Heart right ventricle (tissue), 16 donors: Measurements from ENCODE around the gene ADK. TPM values are rescaled to one million over a fixed set of nuclear protein-coding genes. Genes with fewer than 3 reads are reported as not detected.
"Not testable (repeated sequence)": the region's sequence is repeated elsewhere in the genome, so short reads cannot be mapped to it uniquely, and the experiment has no call there.

Experiments used
- ATAC-seq, 8 donors: fragments of 200-7000 bp; cut with Tn5 transposase; one replicate each; pipeline ENCODE4 v1.9.1; 2020; ENCODE audit warnings: mild to moderate bottlenecking in 8 of 8, moderate library complexity in 8 of 8, moderate number of reproducible peaks in 1 of 8
- DNase-seq, 2 donors: peaks; one replicate each; pipeline ENCODE4 v3.0.0-alpha.2; 2020
- H3K27ac ChIP-seq, 10 donors: fragments of 200-600 bp; sonication (generic) in 2 of 10; one replicate each; pipeline versions ENCODE4 v1.5.0 to v1.8.0; 2020 to 2022; ENCODE audit warnings: mild to moderate bottlenecking in 3 of 10
- H3K27me3 ChIP-seq, 7 donors: fragments of 200-600 bp; one replicate each; pipeline ENCODE4 v1.8.0; 2021 to 2022; ENCODE audit warnings: mild to moderate bottlenecking in 2 of 7
- H3K36me3 ChIP-seq, 9 donors: fragments of 200-600 bp; sonication (generic) in 1 of 9; one replicate each; pipeline versions ENCODE4 v1.5.0 to v1.8.0; 2020 to 2022; ENCODE audit warnings: mild to moderate bottlenecking in 2 of 9
- H3K4me1 ChIP-seq, 9 donors: fragments of 200-600 bp; sonication (generic) in 1 of 9; one replicate each; pipeline versions ENCODE4 v1.5.0 to v1.8.0; 2020 to 2022; ENCODE audit warnings: mild to moderate bottlenecking in 4 of 9
- H3K4me3 ChIP-seq, 10 donors: fragments of 200-600 bp; sonication (generic) in 2 of 10; one replicate each; pipeline versions ENCODE4 v1.5.0 to v1.8.0; 2020 to 2022; ENCODE audit warnings: mild to moderate bottlenecking in 7 of 10, moderate library complexity in 2 of 10
- H3K9me3 ChIP-seq, 11 donors: fragments of 200-600 bp in 10 of 11; sonication (generic) in 2 of 11; one replicate each; pipeline versions ENCODE4 v1.5.0 to v1.8.0; 2013 to 2022; ENCODE audit warnings: mild to moderate bottlenecking in 2 of 11, control low read depth in 1 of 11, moderate library complexity in 1 of 11
- CTCF ChIP-seq, 9 donors: fragments of 200-600 bp; sonication (generic) in 2 of 9; IDR thresholded peaks; one replicate each; pipeline versions ENCODE4 v1.5.0 to v1.8.0; 2021 to 2022; ENCODE audit warnings: antibody characterized with exemption in 9 of 9, mild to moderate bottlenecking in 5 of 9, moderate library complexity in 1 of 9
- WGBS, 2 donors: extraction: QIAGEN DNeasy Blood & Tissue Kit; methylation state at CpG; one replicate each; pipeline ENCODE4 v1.1.7; 2013; ENCODE audit warnings: inconsistent platforms in 1 of 2; 5-methylcytosine and 5-hydroxymethylcytosine counted together
- intact Hi-C, 10 donors: fragments of 100-400 bp; cut with DNase I; formaldehyde crosslinking; loops; one replicate each; pipeline versions ENCODE4 v1.11.1 to v1.14.2; 2022
- polyA plus RNA-seq, 2 donors: library from polyadenylated mRNA; stranded (reverse); fragments of 200-250 nt; gene quantifications; one replicate each; pipeline ENCODE4 v1.2.3, GENCODE V29; 2013
- total RNA-seq, 10 donors: library from RNA; stranded (reverse); fragmentation: NEBNext Ultra II Directional in 3 of 10; extraction: Animal tissue kit (Norgen Biotek cat#: 25700) in 3 of 10; gene quantifications; one replicate each; pipeline versions ENCODE4 v1.2.1 to v1.2.4, GENCODE V29; 2021 to 2023
- donor health status: Arrhythmogenic right ventricular cardiomyopathy.
- donor health status: ischemic (EF 13 %, LVEDD 7.1; RV severe dilation, severe dysfunction).
- donor health status: healthy with polysubstance abuse.
- donor health status: DM: no; HTN: yes; CAD: no.
- donor health status: DM: no; HTN: no; CAD: no.
- donor health status: ischemic (EF 25% LVEDD 6.9; RV normal size, moderate dysfunction).
- donor health status: ischemic (EF 25% LVEDD 5.7; RV mildly dilated, moderate dysfunction).
- donor health status: healthy.
- donor health status: DM: yes; HTN: yes; CAD: no.
- donor health status: Ischemic cardiomyopathy.
- donor health status: ischemic (EF 35%, LVEDD 5.7; RV mildly dilated, moderate dysfunction).
- donor health status: nonischemic (EF 11% LVEDD 7.7; RV severe dilation, severe dysfunction).
- donor health status: DM: yes; HTN: yes; CAD: no.
- donor health status: PGD.
- donor health status: ischemic (EF 29% LVEDD 5.4; RV normal size, mild dysfunction).
- donor health status: nonischemic (EF 23%, LVEDD 6.1; RV moderate dilation, normal function).

ADK gene
- total and polyA plus RNA-seq, 12 donors: 13.0 to 50.0 (median 39.1) TPM

- WGBS, 2 donors: 22 to 26% methylated on average over 1 of the region's 1 CpG
- Histone ChIP-seq H3K4me1 (peaks cover 0 to 28% (median 10%) of the 10 kb centered on the region in 9 donors), H3K9me3 (no peaks in the 10 kb centered on the region), H3K4me3 (no peak overlapping the region), H3K27ac (no peak overlapping the region), H3K27me3 (no peaks in the 10 kb centered on the region), H3K36me3 (peaks cover 0 to 100% (median 86%) of the 10 kb centered on the region in 9 donors)
- no peak for TF ChIP-seq CTCF (IDR thresholded peaks at IDR 0.05)
- DNase-seq (no peak), ATAC-seq (no peak)
- intact Hi-C loops: no loop called here
These were observed 27.9 kb upstream of the ADK start for GRCh38 chr10:74123081-74123480.

GRCh38 chr10:74133923-74134820 is 16.8 kb upstream of the ADK start:
- TF ChIP-seq CTCF (IDR thresholded peaks at IDR 0.05): no peak
- Histone ChIP-seq H3K27me3 (no peaks in the 10 kb centered on the region), H3K4me1 (peaks cover 0 to 6% (median 0%) of the 10 kb centered on the region in 9 donors), H3K9me3 (no peaks in the 10 kb centered on the region), H3K36me3 (peaks cover 4 to 100% (median 75%) of the 10 kb centered on the region in 9 donors), H3K27ac (no peak overlapping the region), H3K4me3 (no peak overlapping the region)
- WGBS, 2 donors: 85 to 86% methylated on average over 11 of the region's 11 CpGs
- DNase-seq (no peak), ATAC-seq (no peak)
- intact Hi-C loops: no loop called here

GRCh38 chr10:74135452-74135851 is 15.6 kb upstream of the ADK start:
- ATAC-seq (no peak), DNase-seq (no peak)
- TF ChIP-seq CTCF (IDR thresholded peaks at IDR 0.05): no peak
- intact Hi-C loops: no loop called here
- Histone ChIP-seq H3K4me3 (no peak overlapping the region), H3K36me3 (peaks cover 4 to 93% (median 65%) of the 10 kb centered on the region in 9 donors), H3K4me1 (peaks cover 0 to 6% (median 0%) of the 10 kb centered on the region in 9 donors), H3K27ac (no peak overlapping the region), H3K9me3 (no peaks in the 10 kb centered on the region), H3K27me3 (no peaks in the 10 kb centered on the region)
- 92 to 96% methylated on average over 3 of the region's 3 CpGs for WGBS, 2 donors

GRCh38 chr10:74137992-74138391 is 13.0 kb upstream of the ADK start:
- WGBS, 2 donors: 67 to 70% methylated on average over 5 of the region's 5 CpGs
- peaks cover 0 to 67% (median 52%) of the 10 kb centered on the region in 9 donors for H3K36me3 ChIP-seq
- H3K4me3 ChIP-seq: no peak overlapping the region
- H3K9me3 ChIP-seq: no peaks in the 10 kb centered on the region
- no peaks in the 10 kb centered on the region for H3K27me3 ChIP-seq
- no peak overlapping the region for H3K27ac ChIP-seq
- intact Hi-C loops: no loop called here
- H3K4me1 ChIP-seq: peaks cover 0 to 13% (median 3%) of the 10 kb centered on the region in 9 donors
- ATAC-seq: no peak
- no peak for TF ChIP-seq CTCF (IDR thresholded peaks at IDR 0.05)
- no peak for DNase-seq

GRCh38 chr10:74138596-74138995 is 12.4 kb upstream of the ADK start:
- H3K36me3 ChIP-seq: peaks cover 0 to 64% (median 46%) of the 10 kb centered on the region in 9 donors
- ATAC-seq, H3K27me3 ChIP-seq, H3K9me3 ChIP-seq, DNase-seq, H3K4me3 ChIP-seq, H3K27ac ChIP-seq, intact Hi-C loops: not testable (repeated sequence)
- peaks cover 0 to 15% (median 3%) of the 10 kb centered on the region in 9 donors for H3K4me1 ChIP-seq
- 95 to 97% methylated on average over 5 of the region's 5 CpGs for WGBS, 2 donors
